Esophagus mucosa (tissue), 1 donor: Measurements from ENCODE around the gene CCAR1. TPM values are rescaled to one million over a fixed set of nuclear protein-coding genes. Genes with fewer than 3 reads are reported as not detected.
A peak's percentile ranks its signal among the peaks of the same experiment; 100 is the strongest.
"Not testable (repeated sequence)": the region's sequence is repeated elsewhere in the genome, so short reads cannot be mapped to it uniquely, and the experiment has no call there.

Experiments used
- ATAC-seq: fragments of 200-7000 bp; cut with Tn5 transposase; one replicate; pipeline ENCODE4 v1.9.1; 2020
- total RNA-seq: library from RNA; stranded (reverse); gene quantifications from one replicate; pipeline ENCODE4 v1.2.4, GENCODE V29; 2023
- donor health status: DM: yes; HTN: yes; CAD: no.

Gene CCAR1
- total RNA-seq, 1 donor from 2014 or later, result 42.8 TPM

DNA sequence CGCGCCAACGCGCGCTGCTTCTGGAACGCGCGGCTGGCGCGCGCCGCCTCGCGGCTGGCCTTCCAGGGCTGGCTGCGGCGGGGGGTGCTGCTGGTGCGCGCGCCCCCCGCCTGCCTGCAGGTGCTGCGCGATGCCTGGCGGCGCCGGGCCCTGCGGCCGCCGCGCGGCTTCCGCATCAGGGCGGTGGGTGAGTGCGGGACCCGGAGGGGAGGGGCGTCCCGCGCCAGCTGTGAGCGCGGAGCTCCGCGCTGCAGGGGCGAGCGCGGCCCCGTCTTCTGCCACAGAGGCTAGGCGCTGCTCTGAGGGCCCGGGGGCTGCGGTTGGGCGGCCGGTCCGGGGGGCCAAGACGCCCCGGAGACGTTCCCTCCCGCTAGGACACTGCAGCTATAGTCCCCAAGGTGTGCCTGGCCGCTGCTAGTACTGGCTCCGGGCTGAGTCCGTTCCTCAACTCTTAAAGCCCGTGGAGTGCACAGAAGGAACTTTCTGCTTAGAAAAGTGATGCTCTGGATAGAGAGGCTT lies 107.1 kb downstream of the CCAR1 start:
- peak; percentile 22 for ATAC-seq

DNA sequence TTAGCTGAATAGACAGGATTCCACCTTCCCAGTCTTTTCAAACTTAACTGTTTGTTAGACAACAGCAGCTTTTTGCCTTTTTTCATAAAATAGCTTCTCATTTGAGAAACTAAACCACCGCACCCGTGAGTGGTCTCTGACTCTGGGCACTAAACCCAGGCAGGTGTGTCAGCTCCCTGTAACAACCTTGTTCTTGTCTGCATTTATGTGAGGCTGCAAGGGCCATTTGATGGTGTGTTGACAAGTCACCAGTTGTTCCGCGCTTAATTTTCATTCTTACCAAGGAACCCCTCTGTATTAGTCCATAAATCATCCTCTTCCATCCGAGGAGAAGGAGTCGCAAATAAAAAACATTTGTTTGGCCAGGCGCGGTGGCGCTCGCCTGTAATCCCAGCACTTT lies 107.8 kb downstream of the CCAR1 start:
- no peak for ATAC-seq

DNA sequence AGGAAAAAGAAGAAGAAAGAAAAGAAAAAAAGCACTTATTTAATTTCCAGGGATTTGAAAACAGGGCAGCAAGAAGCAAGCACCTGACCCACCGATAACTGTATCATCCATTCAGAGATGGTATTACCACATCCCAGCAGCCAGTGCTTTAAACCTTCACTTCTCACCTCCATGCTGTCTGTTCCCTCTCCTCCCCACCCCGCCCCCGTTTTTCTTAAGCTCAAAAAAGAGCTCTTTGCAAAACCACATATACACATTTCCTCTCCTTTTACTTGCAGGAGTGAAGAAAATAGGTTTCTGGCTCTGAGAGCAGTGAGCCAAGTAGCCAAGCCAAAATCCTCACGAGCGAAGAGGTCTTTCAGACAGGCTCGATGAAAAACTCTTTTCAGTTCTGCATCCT lies 108.5 kb downstream of the CCAR1 start:
- ATAC-seq, result no peak

DNA sequence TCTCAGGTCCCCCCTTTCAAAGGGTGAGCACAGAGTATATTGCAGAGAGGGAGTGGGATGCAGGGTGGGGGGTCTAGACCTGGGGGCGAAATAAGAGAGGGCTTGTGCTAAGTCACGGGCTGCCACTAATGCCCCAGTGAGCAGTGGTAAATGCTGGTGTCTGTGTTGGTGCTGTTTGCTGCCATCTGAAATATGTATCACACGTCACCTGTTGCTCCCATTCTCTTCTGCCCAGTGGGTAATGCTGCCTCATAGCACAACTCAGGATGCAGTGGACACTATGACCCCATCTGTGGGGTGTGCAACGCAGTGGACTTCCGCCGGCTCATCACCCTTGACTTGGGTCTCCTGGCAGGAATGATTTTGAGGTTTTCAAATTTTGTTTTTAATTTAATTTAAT lies 108.9 kb downstream of the CCAR1 start:
- ATAC-seq, result no peak

DNA sequence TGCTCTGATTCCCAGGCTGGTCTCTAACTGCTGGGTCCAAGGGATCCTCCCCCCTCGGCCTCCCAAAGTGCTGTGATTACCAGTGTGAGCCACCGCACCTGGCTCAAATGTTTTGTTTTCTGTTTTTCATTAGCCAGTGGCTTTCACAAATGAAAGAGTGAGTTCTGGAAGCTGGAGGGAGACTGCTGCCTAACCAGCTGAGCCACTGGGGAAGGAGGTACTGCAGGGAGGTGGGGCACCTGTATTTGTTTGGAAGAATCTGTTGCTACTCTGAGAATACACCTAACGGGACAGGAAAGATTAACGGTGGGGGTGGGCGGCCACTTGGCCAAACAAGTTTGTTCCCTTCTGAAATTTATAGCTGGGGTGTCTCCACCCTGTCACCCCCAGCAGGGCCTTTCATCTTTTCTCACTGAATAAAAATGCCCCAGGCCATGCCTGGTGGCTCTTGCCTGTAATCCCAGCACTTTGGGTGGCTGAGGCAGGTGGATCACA lies 111.0 kb downstream of the CCAR1 start:
- ATAC-seq, result no peak

DNA sequence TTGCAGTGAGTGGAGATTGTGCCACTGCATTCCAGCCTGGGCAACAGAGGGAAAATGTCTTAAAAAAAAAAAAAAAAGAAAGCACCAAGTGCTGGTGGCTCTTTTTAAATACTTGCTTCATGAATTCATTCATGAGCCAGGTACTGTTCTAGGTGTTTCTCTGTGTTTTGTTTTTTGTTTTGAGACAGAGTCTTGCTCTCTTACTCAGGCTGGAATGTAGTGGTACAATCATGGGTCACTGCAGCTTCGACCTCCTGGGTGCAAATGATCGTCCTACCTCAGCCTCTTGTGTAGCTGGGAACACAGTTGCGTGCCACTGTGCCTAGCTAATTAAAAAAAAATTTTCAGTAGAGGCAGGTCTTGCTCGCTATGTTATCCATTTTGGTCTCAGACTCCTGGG lies 111.6 kb downstream of the CCAR1 start:
- no peak for ATAC-seq

DNA sequence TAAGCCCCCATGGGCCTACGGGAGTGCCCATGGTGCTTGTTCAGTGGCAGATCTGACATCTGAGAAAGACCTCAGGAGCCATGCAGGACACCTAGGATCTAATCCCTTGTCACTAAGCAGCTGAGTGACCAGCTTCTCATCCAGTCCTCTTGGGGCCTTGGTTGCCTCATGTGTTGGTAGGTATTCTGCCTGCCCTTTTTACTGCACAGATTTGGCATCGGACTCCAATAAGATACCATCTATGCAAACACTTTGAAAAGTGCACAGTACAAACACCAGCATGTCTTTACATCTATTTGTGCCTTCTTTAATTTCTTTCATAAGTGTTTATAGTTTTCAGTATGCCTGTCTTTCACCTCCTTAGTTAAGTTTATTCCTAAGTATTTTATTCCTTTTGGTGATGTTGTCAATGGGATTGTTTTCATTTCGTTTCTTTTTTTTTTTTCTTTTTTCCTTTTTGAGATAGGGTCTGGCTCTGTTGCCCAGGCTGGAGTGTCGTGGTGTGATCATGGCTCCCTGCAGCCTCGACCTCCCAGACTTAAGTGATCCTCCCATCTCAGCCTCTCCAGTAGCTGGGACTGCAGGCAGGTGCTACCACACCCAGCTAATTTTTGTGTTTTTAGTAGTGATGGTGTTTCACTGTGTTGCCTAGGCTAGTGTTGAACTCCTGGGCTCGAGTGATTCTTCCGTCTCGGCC lies 116.7 kb downstream of the CCAR1 start:
- ATAC-seq, result no peak

DNA sequence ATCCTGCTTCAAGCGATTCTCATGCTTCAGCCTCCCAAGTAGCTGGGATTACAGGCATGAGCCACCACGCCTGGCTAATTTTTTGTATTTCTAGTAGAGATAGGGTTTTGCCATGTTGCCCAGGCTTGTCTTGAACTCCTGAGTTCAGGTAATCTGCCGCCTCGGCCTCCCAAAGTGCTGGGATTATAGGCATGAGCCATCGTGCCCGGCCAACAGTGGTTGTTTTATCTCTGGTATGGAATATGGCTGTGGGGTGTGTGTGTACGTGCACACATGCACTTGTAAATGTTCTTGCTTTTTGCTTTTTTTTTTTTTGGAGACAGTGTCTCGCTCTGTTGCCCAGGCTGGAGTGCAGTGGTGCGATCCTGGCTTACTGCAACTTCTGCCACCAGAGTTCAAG lies 119.6 kb downstream of the CCAR1 start:
- ATAC-seq, result not testable (repeated sequence)

Other genes with a start within 250 kb of the CCAR1 start
- gene DNA2, start 249.3 kb upstream of the CCAR1 start, total RNA-seq, result 4.6 TPM
- 11.4 TPM for gene SLC25A16, start 193.7 kb upstream of the CCAR1 start, total RNA-seq
- 0.56 TPM for gene TET1, start 160.9 kb upstream of the CCAR1 start, total RNA-seq
- 0.28 TPM for gene STOX1, start 106.3 kb downstream of the CCAR1 start, total RNA-seq
- gene DDX50, start 180.1 kb downstream of the CCAR1 start, total RNA-seq, result 25.2 TPM
- 67.2 TPM for gene DDX21, start 234.9 kb downstream of the CCAR1 start, total RNA-seq